ENCODE data around the gene SMYD3. TPM values are rescaled to one million over a fixed set of nuclear protein-coding genes. Genes with fewer than 3 reads are reported as not detected.

SMYD3 gene
- total RNA-seq, 1 donor from 2014 or later = 35.4 TPM

GRCh38 chr1:245831518-245831917 is 675.6 kb downstream of the SMYD3 start:
- no peak for DNase-seq
- Mint-ChIP-seq H3K27ac (ENCODE audit: unreplicated experiment) (no peak overlapping the region), H3K9me3 (ENCODE audit: unreplicated experiment) (no peaks in the 10 kb centered on the region), H3K27me3 (ENCODE audit: unreplicated experiment) (no peaks in the 10 kb centered on the region), H3K4me3 (ENCODE audit: unreplicated experiment) (no peak overlapping the region), H3K4me1 (ENCODE audit: low read depth, unreplicated experiment) (peaks cover 2% of the 10 kb centered on the region), H3K36me3 (ENCODE audit: unreplicated experiment) (no peaks in the 10 kb centered on the region)
- no peak for TF ChIP-seq CTCF (IDR thresholded peaks at IDR 0.05; ENCODE audit: partially characterized antibody, unreplicated experiment)

- no peak for TF ChIP-seq CTCF (IDR thresholded peaks at IDR 0.05; ENCODE audit: partially characterized antibody, unreplicated experiment)
- Mint-ChIP-seq H3K27ac (ENCODE audit: unreplicated experiment) (no peak overlapping the region), H3K4me1 (ENCODE audit: low read depth, unreplicated experiment) (peaks cover 2% of the 10 kb centered on the region), H3K27me3 (ENCODE audit: unreplicated experiment) (no peaks in the 10 kb centered on the region), H3K36me3 (ENCODE audit: unreplicated experiment) (no peaks in the 10 kb centered on the region), H3K9me3 (ENCODE audit: unreplicated experiment) (no peaks in the 10 kb centered on the region), H3K4me3 (ENCODE audit: unreplicated experiment) (no peak overlapping the region)
- DNase-seq = no peak
These were observed 677.3 kb downstream of the SMYD3 start for GRCh38 chr1:245829826-245830225.

DNA sequence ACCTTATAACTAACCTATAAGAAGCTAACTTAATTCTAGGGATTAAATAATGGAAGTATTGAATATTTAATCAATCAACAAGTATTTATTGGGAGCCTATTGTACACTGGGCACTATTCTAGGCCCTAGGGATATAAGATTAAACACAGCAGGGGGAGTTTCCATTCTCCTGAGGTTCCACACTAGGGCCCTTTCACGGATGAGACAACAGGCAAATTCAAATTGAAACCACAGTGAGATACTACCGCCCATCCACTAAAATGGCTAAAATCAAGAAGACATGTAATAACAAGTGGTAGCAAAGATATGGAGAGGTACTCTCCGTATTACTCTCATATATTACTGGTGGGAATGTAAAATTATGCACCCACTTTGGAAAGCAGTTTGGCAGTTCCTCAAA is 677.9 kb downstream of the SMYD3 start:
- TF ChIP-seq CTCF (IDR thresholded peaks at IDR 0.05; ENCODE audit: partially characterized antibody, unreplicated experiment) = no peak
- DNase-seq = no peak
- no peaks in the 10 kb centered on the region for H3K9me3 Mint-ChIP-seq (ENCODE audit: unreplicated experiment)
- peaks cover 1% of the 10 kb centered on the region for H3K4me1 Mint-ChIP-seq (ENCODE audit: low read depth, unreplicated experiment)
- H3K36me3 Mint-ChIP-seq (ENCODE audit: unreplicated experiment) = no peaks in the 10 kb centered on the region
- H3K27ac Mint-ChIP-seq (ENCODE audit: unreplicated experiment) = no peak overlapping the region
- H3K27me3 Mint-ChIP-seq (ENCODE audit: unreplicated experiment) = no peaks in the 10 kb centered on the region
- no peak overlapping the region for H3K4me3 Mint-ChIP-seq (ENCODE audit: unreplicated experiment)

DNA sequence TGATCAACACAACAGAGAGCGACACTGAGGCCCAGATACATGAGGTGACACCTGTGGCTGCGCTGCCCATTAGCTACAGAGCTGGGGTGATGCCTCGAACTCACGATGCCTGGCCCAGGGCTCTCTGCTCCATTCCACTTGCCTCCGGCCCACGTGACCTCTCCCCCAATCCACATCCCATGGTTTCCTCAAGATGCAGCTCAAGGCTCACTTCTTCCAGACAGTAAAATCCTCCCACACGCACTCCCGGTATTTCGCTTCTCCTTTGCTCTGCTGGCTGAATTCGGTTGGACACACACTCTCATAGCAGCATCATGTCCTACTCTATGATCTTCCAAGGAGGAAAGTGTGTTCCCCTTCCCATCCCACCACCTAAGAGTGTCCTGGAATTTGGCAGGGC is 679.8 kb downstream of the SMYD3 start:
- Mint-ChIP-seq H3K27ac (ENCODE audit: unreplicated experiment) (no peak overlapping the region), H3K36me3 (ENCODE audit: unreplicated experiment) (no peaks in the 10 kb centered on the region), H3K9me3 (ENCODE audit: unreplicated experiment) (no peaks in the 10 kb centered on the region), H3K27me3 (ENCODE audit: unreplicated experiment) (no peaks in the 10 kb centered on the region), H3K4me1 (ENCODE audit: low read depth, unreplicated experiment) (no peaks in the 10 kb centered on the region), H3K4me3 (ENCODE audit: unreplicated experiment) (no peak overlapping the region)
- TF ChIP-seq CTCF (IDR thresholded peaks at IDR 0.05; ENCODE audit: partially characterized antibody, unreplicated experiment) = no peak
- DNase-seq = no peak

DNA sequence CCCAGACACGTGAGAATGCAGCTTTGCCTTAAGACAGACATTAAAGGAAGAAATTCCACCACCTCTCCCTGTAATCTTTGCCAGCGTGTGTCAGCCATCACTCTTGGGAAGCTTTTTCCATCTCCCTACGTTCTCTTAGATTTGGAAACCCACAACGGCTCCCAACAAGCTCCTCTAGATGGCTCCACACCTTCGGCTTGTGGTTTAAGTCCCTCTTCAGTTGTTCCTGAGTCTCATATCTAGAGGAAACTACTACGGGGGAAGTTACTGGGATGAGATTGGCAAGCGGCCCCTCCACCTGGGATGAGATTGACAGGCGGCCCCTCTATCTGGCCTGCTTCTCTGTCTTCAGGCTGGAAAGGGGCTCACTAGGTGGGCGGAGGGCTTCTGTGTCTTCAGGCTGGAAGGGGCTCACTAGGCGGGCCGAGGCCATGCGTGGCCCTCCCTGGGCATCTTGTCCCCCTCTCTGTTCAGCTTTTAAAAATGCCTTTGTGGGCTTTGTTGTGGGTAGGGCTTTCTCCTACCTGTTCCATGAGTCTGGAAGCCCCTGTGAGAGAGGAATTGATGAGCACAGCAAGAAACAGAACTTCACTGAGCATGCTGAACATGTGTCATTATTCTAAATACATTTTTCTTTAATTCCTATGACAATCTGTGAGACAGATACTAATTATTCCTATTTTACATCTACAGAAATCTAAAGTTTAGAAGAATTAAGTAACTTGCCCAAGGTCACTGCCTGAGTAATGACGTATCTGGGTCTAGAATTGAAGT is 681.8 kb downstream of the SMYD3 start:
- Mint-ChIP-seq H3K4me3 (ENCODE audit: unreplicated experiment) (no peak overlapping the region), H3K4me1 (ENCODE audit: low read depth, unreplicated experiment) (no peaks in the 10 kb centered on the region)
- TF ChIP-seq CTCF (IDR thresholded peaks at IDR 0.05; ENCODE audit: partially characterized antibody, unreplicated experiment) = no peak

More for the DNA sequence above, 681.8 kb downstream of the SMYD3 start:
- H3K36me3 Mint-ChIP-seq (ENCODE audit: unreplicated experiment) = no peaks in the 10 kb centered on the region
- no peak for DNase-seq
- no peaks in the 10 kb centered on the region for H3K27me3 Mint-ChIP-seq (ENCODE audit: unreplicated experiment)
- no peak overlapping the region for H3K27ac Mint-ChIP-seq (ENCODE audit: unreplicated experiment)
- no peaks in the 10 kb centered on the region for H3K9me3 Mint-ChIP-seq (ENCODE audit: unreplicated experiment)
